ENCODE data around the gene ARHGAP19.

ARHGAP19 gene

DNA sequence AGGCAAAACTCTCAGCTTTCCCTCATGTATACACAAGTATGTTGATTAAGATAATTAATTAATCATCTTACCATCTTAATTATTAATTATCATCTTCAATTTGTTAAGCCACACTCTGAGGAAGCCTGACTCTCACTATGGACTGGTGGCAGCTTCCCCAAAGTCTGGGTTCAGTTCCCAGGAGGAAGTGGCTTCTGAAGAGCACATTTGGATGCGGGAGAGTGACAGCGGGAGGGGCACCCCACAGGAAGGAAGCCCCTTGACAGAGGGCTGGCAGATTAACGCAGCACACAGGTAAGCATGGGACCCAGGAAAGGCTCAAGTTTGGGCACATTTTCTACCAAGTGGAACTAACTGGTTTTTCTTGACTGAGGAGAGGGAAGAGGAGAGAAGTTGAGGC is 93.3 kb downstream of the ARHGAP19 start:
- FAIRE-seq: no peak
- TF ChIP-seq POLR2A (IDR thresholded peaks at IDR 0.05; ENCODE audit: low read depth, low read length) (no peak), TAF1 (IDR thresholded peaks at IDR 0.05; ENCODE audit: borderline replicate concordance, low read depth, low read length) (no peak), POLR2AphosphoS5 (IDR thresholded peaks at IDR 0.05; ENCODE audit: low read depth, low read length) (no peak)
- DNase-seq (ENCODE audit: insufficient read length): no peak

DNA sequence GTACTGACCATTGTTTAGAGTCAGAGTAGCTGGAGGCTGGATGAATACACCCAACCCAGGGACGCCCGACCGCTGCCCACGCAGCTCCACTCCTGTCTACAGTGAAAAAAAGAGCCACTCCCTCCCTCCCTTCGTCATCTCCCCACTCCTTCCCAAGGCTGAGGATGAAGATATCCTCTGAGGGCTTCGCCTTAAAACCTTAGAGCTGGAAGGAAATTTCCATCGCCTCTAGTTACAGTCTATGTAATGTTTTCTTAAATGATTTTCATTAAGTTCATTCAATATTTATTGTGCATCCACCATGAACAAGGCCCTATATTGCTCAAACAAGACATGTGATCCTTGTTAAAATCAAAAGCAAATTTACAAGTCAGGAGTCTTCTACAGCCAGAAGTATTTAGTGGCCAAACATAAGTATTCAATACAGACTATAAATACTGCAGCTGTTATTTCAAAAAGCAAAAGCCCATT is 95.4 kb downstream of the ARHGAP19 start:
- no peak for FAIRE-seq
- DNase-seq (ENCODE audit: insufficient read length): no peak
- no peak for TF ChIP-seq POLR2A (IDR thresholded peaks at IDR 0.05; ENCODE audit: low read depth, low read length)
- no peak for TF ChIP-seq TAF1 (IDR thresholded peaks at IDR 0.05; ENCODE audit: borderline replicate concordance, low read depth, low read length)
- no peak for TF ChIP-seq POLR2AphosphoS5 (IDR thresholded peaks at IDR 0.05; ENCODE audit: low read depth, low read length)

DNA sequence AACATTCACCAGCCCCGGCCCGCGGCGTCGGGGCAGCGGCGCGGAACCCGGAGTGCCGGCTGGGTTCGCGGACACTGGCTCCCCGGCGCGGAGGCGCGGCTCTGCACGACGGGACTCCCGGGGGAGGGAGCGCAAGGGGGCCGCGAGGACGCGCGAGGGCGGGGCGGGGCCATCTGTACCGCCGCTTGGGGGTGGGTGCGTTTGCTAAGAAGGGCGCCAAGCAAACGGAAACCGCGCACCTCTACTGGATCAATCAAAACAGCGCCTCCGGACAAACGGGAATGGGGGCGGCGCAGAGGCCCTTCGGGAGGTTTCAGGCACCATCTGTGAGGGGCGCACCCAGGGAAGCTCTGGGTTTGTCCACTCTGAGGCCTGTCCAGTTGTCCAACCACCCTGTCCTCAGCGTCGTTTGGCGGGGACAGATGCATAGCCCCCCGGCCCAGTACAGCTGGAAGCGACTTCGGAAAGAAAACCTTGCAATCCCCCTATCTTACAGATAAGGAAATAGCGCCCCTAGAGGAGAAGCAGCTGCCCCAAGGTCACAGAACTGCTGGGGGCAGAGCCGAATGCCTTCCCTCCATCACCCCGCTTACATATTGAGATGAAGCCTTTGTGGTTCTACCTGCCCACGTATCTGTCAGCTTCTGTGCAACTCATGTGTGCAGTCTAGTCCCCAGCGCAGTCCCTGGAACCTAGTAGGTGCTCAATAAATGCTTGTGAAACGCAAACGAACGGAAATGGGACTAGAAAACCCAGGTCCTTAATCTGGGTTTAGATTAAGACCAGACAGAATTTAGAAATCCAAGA is 96.0 kb downstream of the ARHGAP19 start:
- FAIRE-seq (peak; percentile 91), DNase-seq (ENCODE audit: insufficient read length) (peak; percentile 71)

DNA sequence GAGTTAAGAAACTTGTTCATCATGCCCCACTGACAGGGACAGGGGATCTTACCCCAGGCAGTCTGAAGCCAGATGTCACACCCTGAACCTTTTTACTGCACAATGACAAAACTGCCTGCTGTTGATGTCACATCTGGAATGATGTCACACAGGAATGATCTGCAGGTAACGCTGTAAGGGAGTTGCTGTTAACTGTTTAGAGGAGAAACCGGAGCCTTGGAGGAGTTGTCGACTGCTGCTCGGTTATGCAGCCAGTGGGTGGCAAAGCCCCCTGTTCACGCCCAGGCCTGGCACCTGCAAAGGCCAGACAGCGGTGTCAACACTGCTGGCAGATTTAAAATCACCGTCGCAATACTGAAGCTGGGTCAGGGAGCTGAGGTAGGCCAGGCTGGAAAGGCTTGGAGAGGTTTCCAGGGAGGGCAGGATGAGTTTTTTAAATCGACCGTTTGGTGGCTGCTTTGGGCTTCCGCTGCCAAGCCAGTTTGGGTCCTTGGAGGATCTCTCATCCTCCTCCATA is 96.7 kb downstream of the ARHGAP19 start:
- DNase-seq (ENCODE audit: insufficient read length): no peak
- FAIRE-seq: no peak
- TF ChIP-seq POLR2AphosphoS5 (IDR thresholded peaks at IDR 0.05; ENCODE audit: low read depth, low read length) (no peak), TAF1 (IDR thresholded peaks at IDR 0.05; ENCODE audit: borderline replicate concordance, low read depth, low read length) (no peak), POLR2A (IDR thresholded peaks at IDR 0.05; ENCODE audit: low read depth, low read length) (no peak)

More for the DNA sequence above, 96.0 kb downstream of the ARHGAP19 start:
- no peak for TF ChIP-seq POLR2AphosphoS5 (IDR thresholded peaks at IDR 0.05; ENCODE audit: low read depth, low read length)
- TF ChIP-seq TAF1 (IDR thresholded peaks at IDR 0.05; ENCODE audit: borderline replicate concordance, low read depth, low read length): no peak
- no peak for TF ChIP-seq POLR2A (IDR thresholded peaks at IDR 0.05; ENCODE audit: low read depth, low read length)

DNA sequence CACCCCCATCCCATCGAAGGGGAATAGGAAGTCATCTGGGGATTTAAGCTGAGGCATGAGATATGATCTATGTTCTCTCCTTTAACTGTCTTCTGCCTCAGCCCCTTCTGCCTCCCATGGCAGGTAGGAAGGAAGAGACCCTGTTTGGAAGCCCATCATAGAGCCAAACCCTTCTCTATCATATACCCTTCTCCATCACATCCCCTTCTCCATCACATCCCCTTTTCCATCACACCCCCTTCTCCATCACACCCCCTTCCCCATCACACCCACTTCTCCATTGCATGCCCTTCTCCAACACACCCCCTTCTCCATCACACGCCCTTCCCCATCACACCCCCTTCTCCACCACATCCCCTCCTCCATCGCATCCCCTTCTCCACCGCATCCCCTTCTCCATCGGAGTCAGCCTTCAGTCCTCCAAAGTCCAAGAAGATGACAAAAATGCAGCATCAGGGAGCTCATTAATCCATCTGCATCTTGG is 99.4 kb downstream of the ARHGAP19 start:
- no peak for TF ChIP-seq TAF1 (IDR thresholded peaks at IDR 0.05; ENCODE audit: borderline replicate concordance, low read depth, low read length)
- TF ChIP-seq POLR2A (IDR thresholded peaks at IDR 0.05; ENCODE audit: low read depth, low read length): no peak
- no peak for TF ChIP-seq POLR2AphosphoS5 (IDR thresholded peaks at IDR 0.05; ENCODE audit: low read depth, low read length)
- no peak for FAIRE-seq

DNA sequence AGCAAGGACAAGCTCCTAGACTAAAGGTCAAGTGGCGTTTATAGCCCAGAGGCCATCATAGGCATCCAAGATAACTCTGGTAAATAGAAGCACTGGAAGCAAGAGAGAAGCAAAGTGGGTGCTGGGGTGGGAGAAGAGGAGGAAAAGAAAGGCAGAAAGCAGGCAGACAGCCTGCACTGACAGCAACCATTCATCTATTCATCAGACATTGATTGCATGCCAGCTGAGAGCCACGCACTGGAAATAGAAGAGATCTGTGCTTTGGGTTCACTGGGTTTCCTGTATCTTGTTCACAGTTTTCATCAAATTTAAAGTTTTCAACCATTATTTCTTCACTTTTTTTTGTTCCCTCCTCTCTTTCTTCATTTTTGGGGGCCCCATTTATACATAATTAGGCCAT is 102.0 kb downstream of the ARHGAP19 start:
- no peak for FAIRE-seq
- DNase-seq (ENCODE audit: insufficient read length): no peak

More for the DNA sequence above, 99.4 kb downstream of the ARHGAP19 start:
- DNase-seq (ENCODE audit: insufficient read length): no peak

DNA sequence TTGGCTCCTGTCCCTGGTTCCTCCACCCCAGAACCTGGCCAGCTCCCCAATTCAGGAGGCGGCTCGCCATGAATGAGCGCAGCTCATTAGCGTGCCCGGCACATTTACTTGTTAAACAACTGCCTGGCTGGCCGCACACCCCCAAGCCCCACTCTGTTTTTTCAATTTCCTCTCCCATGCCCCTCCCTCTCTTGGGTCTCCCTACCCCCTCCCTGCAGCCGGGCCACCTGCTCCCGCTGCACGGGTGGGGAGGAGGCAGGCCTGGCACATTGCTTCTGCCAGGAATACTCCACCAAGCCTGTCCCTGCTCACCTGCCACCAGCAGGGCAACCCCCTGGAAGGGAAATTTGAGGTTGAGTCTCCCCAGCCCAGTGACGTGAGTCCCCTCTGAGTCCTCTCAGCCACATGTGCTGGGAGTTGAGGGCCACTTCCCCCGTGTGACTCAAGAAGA is 104.2 kb downstream of the ARHGAP19 start:
- FAIRE-seq: peak; percentile 33
- DNase-seq (ENCODE audit: insufficient read length): no peak
- no peak for TF ChIP-seq POLR2AphosphoS5 (IDR thresholded peaks at IDR 0.05; ENCODE audit: low read depth, low read length)
- no peak for TF ChIP-seq POLR2A (IDR thresholded peaks at IDR 0.05; ENCODE audit: low read depth, low read length)
- TF ChIP-seq TAF1 (IDR thresholded peaks at IDR 0.05; ENCODE audit: borderline replicate concordance, low read depth, low read length): no peak

More for the DNA sequence above, 102.0 kb downstream of the ARHGAP19 start:
- TF ChIP-seq POLR2AphosphoS5 (IDR thresholded peaks at IDR 0.05; ENCODE audit: low read depth, low read length) (no peak), TAF1 (IDR thresholded peaks at IDR 0.05; ENCODE audit: borderline replicate concordance, low read depth, low read length) (no peak), POLR2A (IDR thresholded peaks at IDR 0.05; ENCODE audit: low read depth, low read length) (no peak)

DNA sequence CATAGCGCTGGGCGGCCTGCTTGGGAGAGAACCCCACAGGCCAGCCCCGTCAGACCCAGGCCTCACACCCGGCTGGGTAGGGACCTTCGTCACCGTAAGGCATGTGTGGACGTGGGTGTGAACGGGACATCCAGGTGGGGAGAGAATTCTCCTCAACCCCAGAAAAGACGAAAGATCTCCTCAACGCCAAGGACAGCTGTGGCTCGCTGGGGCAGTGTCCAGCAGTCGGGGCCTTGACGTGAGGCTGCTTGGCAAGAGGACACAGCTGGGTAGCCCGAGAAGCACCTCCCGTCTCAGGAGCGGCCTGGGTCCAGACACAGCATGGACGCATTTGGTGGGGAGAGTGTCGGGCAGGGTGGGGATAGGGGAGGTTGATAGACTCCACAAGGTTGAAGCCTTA is 105.5 kb downstream of the ARHGAP19 start:
- DNase-seq (ENCODE audit: insufficient read length) (no peak), FAIRE-seq (no peak)
- TF ChIP-seq TAF1 (IDR thresholded peaks at IDR 0.05; ENCODE audit: borderline replicate concordance, low read depth, low read length): no peak
- TF ChIP-seq POLR2AphosphoS5 (IDR thresholded peaks at IDR 0.05; ENCODE audit: low read depth, low read length): no peak
- TF ChIP-seq POLR2A (IDR thresholded peaks at IDR 0.05; ENCODE audit: low read depth, low read length): no peak

DNA sequence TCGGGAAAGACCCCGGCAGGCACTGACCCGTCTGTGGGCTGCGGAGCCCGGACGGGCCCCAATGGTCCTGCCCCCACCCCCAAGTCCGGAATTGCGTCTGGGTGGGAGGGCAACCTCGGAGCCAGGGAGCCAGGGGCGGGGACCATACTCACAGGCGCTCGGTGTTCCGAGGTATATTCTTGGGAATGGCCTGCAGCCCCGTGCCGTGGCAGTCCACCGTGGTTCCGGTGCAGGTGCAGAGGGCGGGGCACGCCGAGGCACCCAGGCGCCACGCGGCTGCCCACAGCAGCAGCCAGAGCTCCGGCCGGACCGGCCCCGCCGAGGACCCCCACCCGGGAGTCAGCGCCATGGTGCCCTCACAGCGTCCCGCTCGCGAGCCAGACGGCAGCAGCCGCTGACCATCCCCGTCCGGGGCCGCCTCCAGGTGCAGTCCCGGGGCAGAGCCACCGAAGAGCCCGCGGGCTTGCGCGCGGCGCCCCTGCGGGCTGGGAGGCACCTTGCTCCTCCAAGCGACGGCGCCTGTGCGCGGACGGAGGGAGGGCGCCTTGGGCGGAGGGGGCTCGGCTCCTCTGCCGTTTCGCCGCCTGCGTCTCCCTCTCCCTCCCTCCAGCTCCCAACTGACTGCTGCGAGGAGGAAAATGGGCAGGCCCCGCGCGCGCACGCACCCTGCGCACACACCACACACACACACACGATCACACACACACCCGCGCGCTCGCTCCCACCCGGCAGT is 106.9 kb downstream of the ARHGAP19 start, which contains the start of gene SLIT1:
SLIT1 (minus strand) TSS at position 634 of the 733 bp plus-strand sequence; CDS start at position 349, 285 bp downstream.
- FAIRE-seq (no peak), DNase-seq (ENCODE audit: insufficient read length) (no peak)
- TF ChIP-seq POLR2A (IDR thresholded peaks at IDR 0.05; ENCODE audit: low read depth, low read length): no peak
- no peak for TF ChIP-seq POLR2AphosphoS5 (IDR thresholded peaks at IDR 0.05; ENCODE audit: low read depth, low read length)
- TF ChIP-seq TAF1 (IDR thresholded peaks at IDR 0.05; ENCODE audit: borderline replicate concordance, low read depth, low read length): no peak

DNA sequence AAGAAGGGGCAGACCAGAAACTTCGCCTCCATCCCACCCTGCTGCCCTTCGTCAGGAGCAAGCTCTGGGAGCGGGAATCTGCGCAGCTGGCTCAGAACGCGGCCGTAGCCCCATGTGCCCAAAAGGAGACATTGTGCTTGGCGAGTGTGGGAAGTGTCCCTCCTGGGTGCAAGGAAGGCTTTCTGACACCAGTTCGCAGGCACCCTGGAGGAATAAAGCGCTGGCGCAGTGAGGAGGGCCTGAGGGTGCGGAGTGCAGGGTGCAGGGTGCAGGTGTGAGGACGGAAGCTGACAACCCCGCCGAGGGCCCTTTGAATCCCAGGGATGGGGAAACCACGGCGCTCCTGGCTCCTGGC is 107.5 kb downstream of the ARHGAP19 start:
- TF ChIP-seq TAF1 (IDR thresholded peaks at IDR 0.05; ENCODE audit: borderline replicate concordance, low read depth, low read length) (no peak), POLR2A (IDR thresholded peaks at IDR 0.05; ENCODE audit: low read depth, low read length) (no peak), POLR2AphosphoS5 (IDR thresholded peaks at IDR 0.05; ENCODE audit: low read depth, low read length) (no peak)
- DNase-seq (ENCODE audit: insufficient read length) (no peak), FAIRE-seq (no peak)

DNA sequence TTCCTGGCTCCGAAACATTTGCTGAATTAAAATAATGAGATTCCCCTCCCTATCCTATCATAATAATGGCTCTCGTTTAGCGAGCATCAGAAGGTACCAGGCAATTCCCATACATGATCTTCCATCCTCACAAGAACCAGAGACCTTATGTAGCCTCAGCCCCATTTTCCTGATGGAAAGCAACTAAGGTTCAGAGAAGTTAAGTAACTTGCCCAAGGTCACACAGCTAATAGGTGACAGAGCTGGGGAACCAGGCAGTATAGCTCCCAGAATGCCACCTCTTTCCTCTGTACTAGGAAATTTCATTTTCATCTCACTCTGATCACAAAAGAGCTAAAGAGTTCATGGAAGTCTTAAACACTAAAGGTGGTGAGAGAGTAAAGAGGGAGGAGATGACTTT is 109.1 kb downstream of the ARHGAP19 start:
- TF ChIP-seq TAF1 (IDR thresholded peaks at IDR 0.05; ENCODE audit: borderline replicate concordance, low read depth, low read length) (no peak), POLR2A (IDR thresholded peaks at IDR 0.05; ENCODE audit: low read depth, low read length) (no peak), POLR2AphosphoS5 (IDR thresholded peaks at IDR 0.05; ENCODE audit: low read depth, low read length) (no peak)
- DNase-seq (ENCODE audit: insufficient read length): no peak
- FAIRE-seq: no peak

Data from GM12892 (cell line).